K562 (cell line): ENCODE results near the gene TMEM147. TPM values are rescaled to one million over a fixed set of nuclear protein-coding genes. Genes with fewer than 3 reads are reported as not detected.

Experiments used
- ATAC-seq: fragments of 200-7000 bp; cut with Tn5 transposase; 3 replicates; pipeline ENCODE4 v1.9.1; 2020; ENCODE audit warnings: moderate library complexity
- BruUV-seq: library from RNA; stranded (reverse); fragments of 400-500 nt; replicated peaks from 2 replicates; lab custom pipeline; 2021; lab: Mats Ljungman, UMichigan
- CTCF ChIA-PET: fragments of 300-600 bp; formaldehyde crosslinking; extraction: SDS; loops from one replicate; lab custom pipeline; 2021; ENCODE audit warnings: low intra/inter-chr PET ratio; lab: Yijun Ruan, JAX
- POLR2A ChIA-PET: fragments of 300-600, 350-650 bp; sonication (Branson Sonifier 250); formaldehyde crosslinking; extraction: SDS; loops from one replicate; lab custom pipeline; 2021; ENCODE audit warnings: antibody characterized with exemption, inconsistent platforms; lab: Yijun Ruan, JAX
- DNase-seq, 4 experiments: peaks; one replicate each; pipeline versions ENCODE4 v3.0.0 to v3.0.0-alpha.2; 2011 to 2018; ENCODE audit warnings: low spot score in 3 of 4, mixed read lengths in 3 of 4; ENCODE audit errors: extremely low read depth in 1 of 4
- FAIRE-seq: peaks from 2 replicates; lab custom pipeline; 2011; peaks lifted over from hg19 to GRCh38; lab: Jason Lieb, UNC
- H2AFZ ChIP-seq: 2 replicates; pipeline ENCODE4 v1.6.0; 2011; ENCODE audit warnings: low read depth, low read length, control low read depth, inconsistent platforms
- H3K27ac ChIP-seq: fragments of 200-600 bp; 3 replicates; pipeline ENCODE4 v1.8.0; 2011; ENCODE audit warnings: low read depth, mild to moderate bottlenecking, control low read depth, inconsistent platforms, low read length, moderate library complexity, mixed read lengths; ENCODE audit errors: extremely low read depth
- H3K27me3 ChIP-seq, 2 experiments: fragments of 300-600 bp in 1 of 2; 2 replicates in 1 of 2; 3 replicates in 1 of 2; pipeline versions ENCODE4 v1.6.0 to v1.8.0; 2011; ENCODE audit warnings: inconsistent platforms in 2 of 2, low read length in 2 of 2, mild to moderate bottlenecking in 1 of 2, mixed read lengths in 1 of 2, moderate library complexity in 1 of 2; ENCODE audit not compliant: control insufficient read depth in 2 of 2, insufficient read depth in 2 of 2
- H3K36me3 ChIP-seq: fragments of 300-600 bp; 3 replicates; pipeline ENCODE4 v1.8.0; 2011; ENCODE audit warnings: mild to moderate bottlenecking, low read length, inconsistent platforms; ENCODE audit not compliant: control insufficient read depth, insufficient read depth
- H3K4me1 ChIP-seq, 2 experiments: fragments of 200-600 bp in 1 of 2; replicated peaks in 1 of 2; 2 replicates in 1 of 2; 3 replicates in 1 of 2; pipeline versions ENCODE4 v1.5.1 to v1.8.0; 2011; ENCODE audit warnings: inconsistent platforms in 2 of 2, low read length in 2 of 2, mild to moderate bottlenecking in 1 of 2, mixed read lengths in 1 of 2, moderate library complexity in 1 of 2; ENCODE audit not compliant: control insufficient read depth in 2 of 2, insufficient read depth in 2 of 2
- H3K4me2 ChIP-seq: 2 replicates; pipeline ENCODE4 v1.6.1; 2011; ENCODE audit warnings: low read length, control low read depth, inconsistent platforms, mixed read lengths; ENCODE audit not compliant: insufficient read depth
- H3K4me3 ChIP-seq: fragments of 200-600 bp; sonication (generic), shearing (Covaris generic); 2 replicates; pipeline ENCODE4 v1.5.1; 2016; ENCODE audit warnings: control low read depth, inconsistent platforms
- H3K79me2 ChIP-seq: fragments of 200-600 bp; 3 replicates; pipeline ENCODE4 v1.8.0; 2011; ENCODE audit warnings: low read length, inconsistent platforms; ENCODE audit not compliant: control insufficient read depth, insufficient read depth
- H3K9ac ChIP-seq, 2 experiments: 2 replicates each; pipeline versions ENCODE4 v1.6.0 to v1.6.1; 2011; ENCODE audit warnings: low read depth in 2 of 2, low read length in 2 of 2, control low read depth in 1 of 2, inconsistent platforms in 1 of 2, mild to moderate bottlenecking in 1 of 2, mixed read lengths in 1 of 2; ENCODE audit not compliant: insufficient read depth in 1 of 2
- H3K9me1 ChIP-seq: one replicate; pipeline ENCODE4 v1.6.0; 2011; ENCODE audit warnings: inconsistent platforms, mild to moderate bottlenecking, low read length, moderate library complexity; ENCODE audit not compliant: control insufficient read depth, insufficient read depth
- H3K9me3 ChIP-seq: replicated peaks from 2 replicates; pipeline ENCODE4 v1.5.1; 2011; ENCODE audit warnings: low read depth, low read length, inconsistent platforms; ENCODE audit not compliant: control insufficient read depth, insufficient read depth
- H4K20me1 ChIP-seq: replicated peaks from 2 replicates; pipeline ENCODE4 v1.6.1; 2011; ENCODE audit warnings: low read length, inconsistent platforms, mixed read lengths; ENCODE audit not compliant: control insufficient read depth, insufficient read depth
- CEBPG ChIP-seq, 3 experiments: fragments of 200-800 bp in 1 of 3; sonication (Bioruptor generic) in 1 of 3; sonication (generic) in 1 of 3; formaldehyde crosslinking in 1 of 3; IDR thresholded peaks in 2 of 3; conservative IDR thresholded peaks in 1 of 3; 2 replicates each; pipeline versions ENCODE4 v1.6.1 to v1.8.0; 2016 to 2022; ENCODE audit warnings: missing compliant biosample characterization in 2 of 3, missing genetic modification characterization in 2 of 3, mild to moderate bottlenecking in 1 of 3, missing genetic modification reagents in 1 of 3
- CREB3L1 ChIP-seq: fragments of 450-650 bp; IDR thresholded peaks from 2 replicates; pipeline ENCODE4 v1.6.1; 2014; ENCODE audit warnings: low read depth, mild to moderate bottlenecking, moderate library complexity, borderline replicate concordance
- ERF ChIP-seq: fragments of 450-650 bp; formaldehyde crosslinking; IDR thresholded peaks from 2 replicates; pipeline ENCODE4 v1.4.0; 2020; ENCODE audit warnings: mild to moderate bottlenecking, mixed read lengths
- FOXJ3 ChIP-seq: sonication (generic); formaldehyde crosslinking; IDR thresholded peaks from 2 replicates; pipeline ENCODE4 v1.4.0; 2020; ENCODE audit warnings: mild to moderate bottlenecking, missing genetic modification reagents
- MCM7 ChIP-seq, 2 experiments: fragments of 450-650 bp; IDR thresholded peaks; 2 replicates each; pipeline ENCODE4 v1.6.1; 2016 to 2018
- POLR2G ChIP-seq: fragments of 200-400 bp; formaldehyde crosslinking; IDR thresholded peaks from 2 replicates; pipeline ENCODE4 v1.6.1; 2017; ENCODE audit warnings: low read depth, mild to moderate bottlenecking, antibody characterized with exemption, low read length, moderate library complexity
- RBFOX2 ChIP-seq: fragments of 200-400 bp; formaldehyde crosslinking; IDR thresholded peaks from 2 replicates; pipeline ENCODE4 v1.6.1; 2017; ENCODE audit warnings: low read depth, mild to moderate bottlenecking, low read length, moderate library complexity
- THAP7 ChIP-seq: fragments of 250-450 bp; sonication (Bioruptor Pico); IDR thresholded peaks from 2 replicates; pipeline ENCODE4 v1.5.0; 2021
- TSC22D4 ChIP-seq: fragments of 450-650 bp; IDR thresholded peaks from 2 replicates; pipeline ENCODE4 v1.6.1; 2016; ENCODE audit warnings: missing genetic modification characterization, missing biosample characterization, control low read depth
- ZNF212 ChIP-seq: fragments of 450-650 bp; formaldehyde crosslinking; IDR thresholded peaks from 2 replicates; pipeline ENCODE4 v1.4.0; 2020; ENCODE audit warnings: mild to moderate bottlenecking
- ZNF79 ChIP-seq: fragments of 250-450 bp; sonication (Bioruptor Pico); IDR thresholded peaks from 2 replicates; pipeline ENCODE4 v1.4.0; 2020; ENCODE audit warnings: low read depth, mild to moderate bottlenecking, moderate library complexity
- WGBS: fragments of 100-300 bp; shearing (Covaris generic); methylation state at CpG from one replicate; pipeline ENCODE4 v1.1.6; 2016; ENCODE audit warnings: low coverage, mixed read lengths; ENCODE audit not compliant: insufficient coverage; ENCODE audit errors: missing lambda C conversion rate; 5-methylcytosine and 5-hydroxymethylcytosine counted together
- in situ Hi-C: fragments of 300-500 bp; cut with MboI; formaldehyde crosslinking; loops from 4 replicates; pipeline ENCODE4 v1.15.0; 2018; ENCODE audit warnings: inconsistent platforms, mixed read lengths
- intact Hi-C: fragments of 100-400 bp; cut with micrococcal nuclease; formaldehyde crosslinking; loops from 2 replicates; pipeline ENCODE4 v1.14.2; 2022
- polyA plus RNA-seq, 8 experiments: library from polyadenylated mRNA; depleted of rRNA in 4 of 8; stranded (reverse) in 5 of 8; unstranded in 3 of 8; fragments of >200 nt; fragmentation: Nextera tagmentation in 2 of 8; fragmentation: Illumina TruSeq in 1 of 8; extraction: Ambion mirVana in 2 of 8; extraction: Trizol in 1 of 8; gene quantifications; 2 replicates each; pipeline versions ENCODE4 v1.2.1 to v1.2.3, GENCODE V29; 2011 to 2014; ENCODE audit warnings: inconsistent platforms in 1 of 8, missing spikeins in 1 of 8
- total RNA-seq, 7 experiments: library from RNA; depleted of rRNA in 6 of 7; stranded (reverse); fragments of >200 nt in 6 of 7; fragmentation: Illumina TruSeq in 2 of 7; extraction: Trizol in 2 of 7; gene quantifications; 2 replicates each; pipeline versions ENCODE4 v1.2.1 to v1.2.3, GENCODE V29; 2011 to 2021; ENCODE audit warnings: low replicate concordance in 1 of 7

Gene TMEM147
- total and polyA plus RNA-seq, 9 of the 15 experiments (the other 6 are each of a cell fraction or from before 2014, with no cell fraction given): 73.8 to 194 (median 142) TPM

- TF ChIP-seq ZNF79 (no peak), FOXJ3 (no peak), TSC22D4 (tag) (no peak), CEBPG (CRISPR knock-in tag; IDR thresholded peaks at IDR 0.05) (no peak), CEBPG (tag; conservative IDR thresholded peaks at IDR 0.05 in 1 of 2, IDR thresholded peaks at IDR 0.05 in 1 of 2) (no peak), ERF (CRISPR knock-in tag) (no peak), CREB3L1 (no peak)
These were observed 5.0 kb upstream of the TMEM147 start (continued) for GRCh38 chr19:35540356-35540927.

GRCh38 chr19:35542209-35542608, 3.2 kb upstream of the TMEM147 start:
- ChIA-PET CTCF (no interaction called here), POLR2A (no interaction called here)
- Histone ChIP-seq H3K27ac (no peak overlapping the region), H3K4me2 (no peak overlapping the region), H3K4me3 (no peak overlapping the region), H3K9me3 (no peaks in the 10 kb centered on the region), H3K9me1 (peaks cover 7% of the 10 kb centered on the region), H3K27me3 (no peaks in the 10 kb centered on the region), H3K4me1 (peaks cover 16 to 32% of the 10 kb centered on the region in 2 experiments; a peak in 4 of 5 replicates), H4K20me1 (no peaks in the 10 kb centered on the region), H3K9ac (peak overlapping the region in 1 of 2 experiments; percentile 55; a peak in 1 of 4 replicates), H2AFZ (no peak overlapping the region), H3K79me2 (peaks cover 36% of the 10 kb centered on the region), H3K36me3 (peaks cover 36% of the 10 kb centered on the region; the same call in 2 of the 3 replicates)
- 97% methylated on average over 9 of the region's 11 CpGs for WGBS
- intact Hi-C loops (no loop called here), in situ Hi-C loops (no loop called here)
- ATAC-seq: no peak
- no peak for FAIRE-seq
- BruUV-seq: no TSS peak
- TF ChIP-seq POLR2G (0 out of 2 replicates have a peak, but pooled peaks have one; percentile 18), THAP7 (CRISPR knock-in tag) (no peak), MCM7 (IDR thresholded peaks at IDR 0.05) (no peak), ZNF212 (no peak), RBFOX2 (0 out of 2 replicates have a peak, but pooled peaks have one; percentile 15)
- TF ChIP-seq, all 486 proteins: peak for 2
- DNase-seq: no peak
